KOPT-K1 (cell line): ENCODE results near the gene ARR3.
"Not testable (repeated sequence)": the region's sequence is repeated elsewhere in the genome, so short reads cannot be mapped to it uniquely, and the experiment has no call there.

Source experiments
- H3K27ac ChIP-seq: fragments of 200-600 bp; sonication (generic); 2 replicates; pipeline ENCODE4 v1.5.1; 2016; ENCODE audit warnings: antibody characterized with exemption, mild to moderate bottlenecking, low read depth, low read length; ENCODE audit not compliant: poor library complexity, severe bottlenecking
- H3K36me3 ChIP-seq: fragments of 200-600 bp; sonication (generic); 2 replicates; pipeline ENCODE4 v1.5.1; 2017; ENCODE audit warnings: antibody characterized with exemption, mild to moderate bottlenecking, low read length, moderate library complexity; ENCODE audit not compliant: insufficient read depth
- H3K9me3 ChIP-seq: fragments of 200-600 bp; sonication (generic); 2 replicates; pipeline ENCODE4 v1.5.1; 2017; ENCODE audit warnings: antibody characterized with exemption, low read length, mild to moderate bottlenecking; ENCODE audit not compliant: insufficient read depth, poor library complexity, severe bottlenecking

The ARR3 gene

GRCh38 chrX:70257423-70258288 lies 10.5 kb upstream of the ARR3 start:
- H3K27ac ChIP-seq, result no peak overlapping the region
- no peaks in the 10 kb centered on the region for H3K9me3 ChIP-seq
- H3K36me3 ChIP-seq, result no peaks in the 10 kb centered on the region

GRCh38 chrX:70260104-70260503 lies 8.0 kb upstream of the ARR3 start, which contains the start of gene P2RY4:
P2RY4 (minus strand) TSS chrX:70260204; CDS start chrX:70259624, 580 bp downstream.
- Histone ChIP-seq H3K36me3 (no peaks in the 10 kb centered on the region), H3K9me3 (no peaks in the 10 kb centered on the region), H3K27ac (no peak within 1 kb of the TSS)

- H3K36me3 ChIP-seq, result no peaks in the 10 kb centered on the region
- H3K9me3 ChIP-seq, result no peaks in the 10 kb centered on the region
- no peak overlapping the region for H3K27ac ChIP-seq
Measured at GRCh38 chrX:70262952-70263567, 5.1 kb upstream of the ARR3 start.

- Histone ChIP-seq H3K9me3 (no peaks in the 10 kb centered on the region), H3K27ac (no peak overlapping the region), H3K36me3 (no peaks in the 10 kb centered on the region)
Measured at GRCh38 chrX:70264784-70265183, 3.4 kb upstream of the ARR3 start.

- not testable (repeated sequence) for H3K36me3 ChIP-seq, H3K9me3 ChIP-seq, H3K27ac ChIP-seq
Measured at GRCh38 chrX:70274029-70274428, 5.9 kb downstream of the ARR3 start.

- no peaks in the 10 kb centered on the region for H3K9me3 ChIP-seq
- no peaks in the 10 kb centered on the region for H3K36me3 ChIP-seq
- H3K27ac ChIP-seq, result no peak overlapping the region
Measured at GRCh38 chrX:70279081-70279480, 10.9 kb downstream of the ARR3 start.

GRCh38 chrX:70280573-70280972 lies 12.4 kb downstream of the ARR3 start:
- Histone ChIP-seq H3K36me3 (peaks cover 8% of the 10 kb centered on the region; the same call in 1 of the 2 replicates), H3K9me3 (no peaks in the 10 kb centered on the region)

GRCh38 chrX:70281951-70282350 lies 13.8 kb downstream of the ARR3 start, which contains the start of gene RAB41:
RAB41 (plus strand) TSS chrX:70282172; CDS start chrX:70282218, 46 bp downstream.
- Histone ChIP-seq H3K36me3 (peaks cover 22% of the 10 kb centered on the region; the same call in 1 of the 2 replicates), H3K9me3 (no peaks in the 10 kb centered on the region), H3K27ac (no peak within 1 kb of the TSS)

More at GRCh38 chrX:70280573-70280972, 12.4 kb downstream of the ARR3 start:
- no peak overlapping the region for H3K27ac ChIP-seq

GRCh38 chrX:70289168-70289792 lies 21.1 kb downstream of the ARR3 start:
- peak overlapping the region; percentile 87 for H3K27ac ChIP-seq
- no peaks in the 10 kb centered on the region for H3K9me3 ChIP-seq
- H3K36me3 ChIP-seq, result peaks cover 54% of the 10 kb centered on the region

GRCh38 chrX:70289793-70290770 lies 21.9 kb downstream of the ARR3 start, which contains the start of the genes KIF4A and PDZD11:
KIF4A (plus strand) TSS chrX:70290104; CDS start chrX:70290459, 355 bp downstream.
PDZD11 (minus strand) TSS chrX:70289927; CDS start chrX:70289341, 586 bp downstream.
- no peaks in the 10 kb centered on the region for H3K9me3 ChIP-seq
- peaks cover 57% of the 10 kb centered on the region for H3K36me3 ChIP-seq
- H3K27ac ChIP-seq, result peak within 1 kb of the TSS; percentile 87

- no peak overlapping the region for H3K27ac ChIP-seq
- no peaks in the 10 kb centered on the region for H3K9me3 ChIP-seq
- peaks cover 46% of the 10 kb centered on the region for H3K36me3 ChIP-seq
Measured at GRCh38 chrX:70292788-70293187, 24.7 kb downstream of the ARR3 start.

GRCh38 chrX:70293621-70294020 lies 25.5 kb downstream of the ARR3 start:
- no peaks in the 10 kb centered on the region for H3K9me3 ChIP-seq
- no peak overlapping the region for H3K27ac ChIP-seq
- H3K36me3 ChIP-seq, result peaks cover 52% of the 10 kb centered on the region

- no peak overlapping the region for H3K27ac ChIP-seq
- H3K9me3 ChIP-seq, result no peaks in the 10 kb centered on the region
- peaks cover 86% of the 10 kb centered on the region for H3K36me3 ChIP-seq
Measured at GRCh38 chrX:70301716-70302115, 33.6 kb downstream of the ARR3 start.

- Histone ChIP-seq H3K36me3 (peaks cover 74% of the 10 kb centered on the region), H3K27ac (no peak overlapping the region), H3K9me3 (no peaks in the 10 kb centered on the region)
Measured at GRCh38 chrX:70313503-70313902, 45.4 kb downstream of the ARR3 start.
